GM12878 (cell line): ENCODE measurements around the gene MICAL3. TPM values are rescaled to one million over a fixed set of nuclear protein-coding genes. Genes with fewer than 3 reads are reported as not detected.

ENCODE experiments used
- ATAC-seq: fragments of 200-7000 bp; cut with Tn5 transposase; 3 replicates; pipeline ENCODE4 v1.9.1; 2020; ENCODE audit warnings: mild to moderate bottlenecking, moderate library complexity
- BruUV-seq: library from RNA; stranded (reverse); fragments of 400-500 nt; replicated peaks from 2 replicates; lab custom pipeline; 2021; lab: Mats Ljungman, UMichigan
- CTCF ChIA-PET: fragments of 300-600 bp; sonication (Branson Sonifier 250); formaldehyde crosslinking; extraction: SDS; loops from one replicate; lab custom pipeline; 2021; ENCODE audit warnings: inconsistent platforms; lab: Yijun Ruan, JAX
- POLR2A ChIA-PET: fragments of 350-600 bp; formaldehyde crosslinking; extraction: SDS; loops from one replicate; lab custom pipeline; 2021; ENCODE audit warnings: inconsistent platforms; lab: Charles Lee
- RAD21 ChIA-PET: fragments of 300-600 bp; sonication (Branson Sonifier 250); formaldehyde crosslinking; loops from one replicate; lab custom pipeline; 2023; ENCODE audit warnings: antibody characterized with exemption; ENCODE audit not compliant: unreplicated experiment; lab: Charles Lee
- SMC1A ChIA-PET: fragments of 300-600 bp; sonication (Branson Sonifier 250); formaldehyde crosslinking; loops from one replicate; lab custom pipeline; 2023; ENCODE audit not compliant: unreplicated experiment, uncharacterized antibody; lab: Charles Lee
- DNase-seq: peaks from one replicate; pipeline ENCODE4 v3.0.0-alpha.2; 2011; ENCODE audit warnings: low read depth, low spot score
- FAIRE-seq: peaks from 3 replicates; lab custom pipeline; 2011; peaks lifted over from hg19 to GRCh38; lab: Jason Lieb, UNC
- H2AFZ ChIP-seq: 2 replicates; pipeline ENCODE4 v1.6.0; 2011; ENCODE audit warnings: low read depth, low read length, control low read depth; ENCODE audit not compliant: control insufficient read depth
- H3K27ac ChIP-seq: 2 replicates; pipeline ENCODE4 v1.5.1; 2011; ENCODE audit warnings: control low read depth; ENCODE audit not compliant: control insufficient read depth, insufficient read depth
- H3K27me3 ChIP-seq, 2 experiments: replicated peaks in 1 of 2; 2 replicates each; pipeline versions ENCODE4 v1.6.0 to v1.6.1; 2011; ENCODE audit warnings: low read length in 1 of 2; ENCODE audit not compliant: control insufficient read depth in 2 of 2, insufficient read depth in 2 of 2
- H3K36me3 ChIP-seq, 2 experiments: 2 replicates each; pipeline ENCODE4 v1.5.1; 2011; ENCODE audit warnings: low read length in 1 of 2; ENCODE audit not compliant: control insufficient read depth in 2 of 2, insufficient read depth in 2 of 2
- H3K4me1 ChIP-seq: 2 replicates; pipeline ENCODE4 v1.6.1; 2011; ENCODE audit warnings: mild to moderate bottlenecking, low read length, moderate library complexity, mixed read lengths; ENCODE audit not compliant: control insufficient read depth, insufficient read depth
- H3K4me2 ChIP-seq: 2 replicates; pipeline ENCODE4 v1.6.0; 2011; ENCODE audit warnings: control low read depth; ENCODE audit not compliant: control insufficient read depth, insufficient read depth
- H3K4me3 ChIP-seq: fragments of 200-600 bp; sonication (generic); 2 replicates; pipeline ENCODE4 v1.5.1; 2016
- H3K79me2 ChIP-seq: 2 replicates; pipeline ENCODE4 v1.6.0; 2011; ENCODE audit warnings: low read length; ENCODE audit not compliant: control insufficient read depth, insufficient read depth
- H3K9ac ChIP-seq: 2 replicates; pipeline ENCODE4 v1.8.0; 2011; ENCODE audit warnings: low read length, control low read depth, mixed read lengths; ENCODE audit not compliant: control insufficient read depth, insufficient read depth
- H3K9me3 ChIP-seq: replicated peaks from 3 replicates; pipeline ENCODE4 v1.5.1; 2011; ENCODE audit warnings: mild to moderate bottlenecking, low read length; ENCODE audit not compliant: control insufficient read depth, insufficient read depth
- H4K20me1 ChIP-seq: 2 replicates; pipeline ENCODE4 v1.6.0; 2011; ENCODE audit not compliant: control insufficient read depth, insufficient read depth
- EP300 ChIP-seq, 2 experiments: fragments of 150-350 bp in 1 of 2; IDR thresholded peaks; 2 replicates each; pipeline ENCODE4 v1.6.1; 2011 to 2012; ENCODE audit warnings: low read depth in 2 of 2, low read length in 2 of 2, borderline replicate concordance in 1 of 2, improper control_type of control experiment in 1 of 2, inconsistent platforms in 1 of 2; ENCODE audit not compliant: control insufficient read depth in 1 of 2
- EZH2 ChIP-seq: IDR thresholded peaks from 2 replicates; pipeline ENCODE4 v1.6.1; 2012; ENCODE audit warnings: low read depth, mild to moderate bottlenecking, control low read depth, inconsistent platforms, low read length, borderline replicate concordance; ENCODE audit not compliant: control insufficient read depth
- FOXK2 ChIP-seq: fragments of 450-650 bp; IDR thresholded peaks from 2 replicates; pipeline ENCODE4 v1.6.1; 2017; ENCODE audit warnings: mild to moderate bottlenecking, moderate library complexity
- GABPA ChIP-seq: IDR thresholded peaks from 2 replicates; pipeline ENCODE4 v1.6.1; 2014; ENCODE audit warnings: antibody characterized with exemption, low read depth, mild to moderate bottlenecking, inconsistent platforms
- LARP7 ChIP-seq: fragments of 450-650 bp; IDR thresholded peaks from 2 replicates; pipeline ENCODE4 v1.6.1; 2017; ENCODE audit warnings: mild to moderate bottlenecking
- MTA2 ChIP-seq: fragments of 450-650 bp; IDR thresholded peaks from 2 replicates; pipeline ENCODE4 v1.6.1; 2016; ENCODE audit warnings: low read depth, mild to moderate bottlenecking, moderate library complexity
- MYC ChIP-seq: IDR thresholded peaks from 2 replicates; pipeline ENCODE4 v1.6.1; 2011; ENCODE audit warnings: mild to moderate bottlenecking, low read length, moderate library complexity, inconsistent platforms; ENCODE audit not compliant: insufficient read depth, insufficient replicate concordance, insufficient read length, severe bottlenecking
- PML ChIP-seq: IDR thresholded peaks from 2 replicates; pipeline ENCODE4 v1.6.1; 2012; ENCODE audit warnings: low read length, inconsistent platforms
- POLR2A ChIP-seq: IDR thresholded peaks from 2 replicates; pipeline ENCODE4 v1.6.1; 2011; ENCODE audit warnings: low read depth, mild to moderate bottlenecking, low read length
- RAD21 ChIP-seq: IDR thresholded peaks from 2 replicates; pipeline ENCODE4 v1.6.1; 2011; ENCODE audit warnings: mild to moderate bottlenecking, low read depth, low read length, moderate library complexity; ENCODE audit not compliant: insufficient read depth
- SIN3A ChIP-seq: IDR thresholded peaks from 2 replicates; pipeline ENCODE4 v1.6.1; 2012; ENCODE audit warnings: low read depth, low read length, improper control_type of control experiment
- SMC3 ChIP-seq: IDR thresholded peaks from 2 replicates; pipeline ENCODE4 v1.6.1; 2011; ENCODE audit warnings: low read length, improper control_type of control experiment, borderline replicate concordance
- WGBS: methylation state at CpG from one replicate; pipeline ENCODE4 v1.1.6; 2016; ENCODE audit warnings: low lambda C conversion rate; ENCODE audit not compliant: insufficient replicate concordance, insufficient coverage; ENCODE audit errors: missing lambda C conversion rate; 5-methylcytosine and 5-hydroxymethylcytosine counted together
- in situ Hi-C: fragments of 300-500 bp; cut with MboI; formaldehyde crosslinking; loops from 9 replicates; pipeline ENCODE4 v1.14.3; 2018; ENCODE audit warnings: mixed read lengths
- intact Hi-C: fragments of 100-400 bp; cut with micrococcal nuclease; formaldehyde crosslinking; loops from one replicate; pipeline ENCODE4 v1.14.2; 2022; ENCODE audit not compliant: unreplicated experiment
- polyA plus RNA-seq, 11 experiments: library from polyadenylated mRNA; depleted of rRNA in 4 of 11; unstranded in 6 of 11; stranded (reverse) in 5 of 11; fragments of >200 nt; fragmentation: Nextera tagmentation in 4 of 11; fragmentation: Illumina TruSeq in 1 of 11; extraction: Ambion mirVana in 4 of 11; extraction: Trizol in 1 of 11; gene quantifications; 1 replicate in 1 of 11; 2 replicates in 10 of 11; pipeline versions ENCODE4 v1.2.1 to v1.2.3, GENCODE V29; 2011 to 2016; ENCODE audit warnings: inconsistent platforms in 2 of 11, missing spikeins in 2 of 11, low read depth in 1 of 11
- total RNA-seq, 4 experiments: library from RNA; depleted of rRNA in 3 of 4; stranded (reverse); fragments of >200 nt in 3 of 4; fragmentation: Illumina TruSeq in 1 of 4; extraction: Trizol in 1 of 4; gene quantifications; 2 replicates each; pipeline versions ENCODE4 v1.2.1 to v1.2.3, GENCODE V29; 2013 to 2021
- TF ChIP-seq, protein P1 (sequence below), 3 experiments: IDR thresholded peaks in 2 of 3; conservative IDR thresholded peaks in 1 of 3; 2 replicates each; pipeline ENCODE4 v1.5.1; 2011; ENCODE audit warnings: low read depth in 3 of 3, low read length in 3 of 3, mild to moderate bottlenecking in 3 of 3, control low read depth in 2 of 3, moderate library complexity in 2 of 3, inconsistent platforms in 1 of 3, mixed read lengths in 1 of 3; ENCODE audit not compliant: control insufficient read depth in 2 of 3, insufficient read depth in 1 of 3; ENCODE audit errors: extremely low read depth in 1 of 3
- TF ChIP-seq, protein P2 (sequence below): fragments of 450-650 bp; conservative IDR thresholded peaks from 2 replicates; pipeline ENCODE4 v1.6.1; 2017; ENCODE audit warnings: mild to moderate bottlenecking, moderate library complexity
- TF ChIP-seq, protein P3 (sequence below): IDR thresholded peaks from 2 replicates; pipeline ENCODE4 v1.6.1; 2012; ENCODE audit warnings: low read length, inconsistent platforms

The MICAL3 gene
- total and polyA plus RNA-seq, 10 of the 15 experiments (the other 5 are each of a cell fraction or from before 2014, with no cell fraction given), result 2.6 to 92.2 (median 24.0) TPM

- ATAC-seq, result peak; percentile 82
- H2AFZ ChIP-seq, result no peak overlapping the region
- ChIA-PET SMC1A (interaction anchor here (1.1 to 1.3 kb wide), 2 partner anchors 12 to 31 kb away, joined by 3 to 9 read pairs; no protein-coding TSS in a partner anchor), POLR2A (no interaction called here), RAD21 (interaction anchor here (0.6 to 1.3 kb wide), 2 partner anchors 31 to 321 kb away, joined by 6 to 17 read pairs; no protein-coding TSS in a partner anchor), CTCF (interaction anchor here (1.0 to 2.2 kb wide), 5 partner anchors 11 to 31 kb away, joined by 3 to 12 read pairs (median 3); no protein-coding TSS in a partner anchor)
- intact Hi-C loops (no loop called here), in situ Hi-C loops (no loop called here)
- H3K4me2 ChIP-seq, result no peak overlapping the region
- no TSS peak for BruUV-seq
- H3K27ac ChIP-seq, result no peak overlapping the region
- no peaks in the 10 kb centered on the region; the same call in 1 of the 2 replicates for H4K20me1 ChIP-seq
- H3K36me3 ChIP-seq, result peaks cover 4 to 10% of the 10 kb centered on the region in 2 experiments; a peak in 3 of 4 replicates
- FAIRE-seq, result no peak
- H3K79me2 ChIP-seq, result peaks cover 30% of the 10 kb centered on the region
- 98% methylated on average over 14 of the region's 14 CpGs for WGBS
- no peaks in the 10 kb centered on the region for H3K9me3 ChIP-seq
- DNase-seq, result no peak
- H3K27me3 ChIP-seq, result no peaks in the 10 kb centered on the region
- H3K4me3 ChIP-seq, result no peak overlapping the region
- no peak overlapping the region for H3K9ac ChIP-seq
- H3K4me1 ChIP-seq, result no peaks in the 10 kb centered on the region
- TF ChIP-seq SMC3, result peak; percentile 52
- TF ChIP-seq FOXK2, result no peak
- no peak for TF ChIP-seq EZH2
- no peak for TF ChIP-seq MTA2
- TF ChIP-seq, protein P1, sequence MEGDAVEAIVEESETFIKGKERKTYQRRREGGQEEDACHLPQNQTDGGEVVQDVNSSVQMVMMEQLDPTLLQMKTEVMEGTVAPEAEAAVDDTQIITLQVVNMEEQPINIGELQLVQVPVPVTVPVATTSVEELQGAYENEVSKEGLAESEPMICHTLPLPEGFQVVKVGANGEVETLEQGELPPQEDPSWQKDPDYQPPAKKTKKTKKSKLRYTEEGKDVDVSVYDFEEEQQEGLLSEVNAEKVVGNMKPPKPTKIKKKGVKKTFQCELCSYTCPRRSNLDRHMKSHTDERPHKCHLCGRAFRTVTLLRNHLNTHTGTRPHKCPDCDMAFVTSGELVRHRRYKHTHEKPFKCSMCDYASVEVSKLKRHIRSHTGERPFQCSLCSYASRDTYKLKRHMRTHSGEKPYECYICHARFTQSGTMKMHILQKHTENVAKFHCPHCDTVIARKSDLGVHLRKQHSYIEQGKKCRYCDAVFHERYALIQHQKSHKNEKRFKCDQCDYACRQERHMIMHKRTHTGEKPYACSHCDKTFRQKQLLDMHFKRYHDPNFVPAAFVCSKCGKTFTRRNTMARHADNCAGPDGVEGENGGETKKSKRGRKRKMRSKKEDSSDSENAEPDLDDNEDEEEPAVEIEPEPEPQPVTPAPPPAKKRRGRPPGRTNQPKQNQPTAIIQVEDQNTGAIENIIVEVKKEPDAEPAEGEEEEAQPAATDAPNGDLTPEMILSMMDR (IDR thresholded peaks at IDR 0.05 in 2 of 3, conservative IDR thresholded peaks at IDR 0.05 in 1 of 3; ENCODE audit: control insufficient read depth in 2 of 3, extremely low read depth in 1 of 3, insufficient read depth in 1 of 3, low read depth in 3 of 3, low read length in 3 of 3), result peak; percentile 30 to 57 (median 52); a peak in 4 of 6 replicates
- TF ChIP-seq RAD21, result peak; percentile 45; the same call in 1 of the 2 replicates
- no peak for TF ChIP-seq LARP7
- TF ChIP-seq SIN3A, result no peak
- no peak for TF ChIP-seq EP300 (IDR thresholded peaks at IDR 0.05; ENCODE audit: borderline replicate concordance in 1 of 2, control insufficient read depth in 1 of 2, low read depth in 2 of 2, low read length in 2 of 2)
- TF ChIP-seq PML, result no peak
- TF ChIP-seq GABPA, result no peak
- TF ChIP-seq, protein P2, sequence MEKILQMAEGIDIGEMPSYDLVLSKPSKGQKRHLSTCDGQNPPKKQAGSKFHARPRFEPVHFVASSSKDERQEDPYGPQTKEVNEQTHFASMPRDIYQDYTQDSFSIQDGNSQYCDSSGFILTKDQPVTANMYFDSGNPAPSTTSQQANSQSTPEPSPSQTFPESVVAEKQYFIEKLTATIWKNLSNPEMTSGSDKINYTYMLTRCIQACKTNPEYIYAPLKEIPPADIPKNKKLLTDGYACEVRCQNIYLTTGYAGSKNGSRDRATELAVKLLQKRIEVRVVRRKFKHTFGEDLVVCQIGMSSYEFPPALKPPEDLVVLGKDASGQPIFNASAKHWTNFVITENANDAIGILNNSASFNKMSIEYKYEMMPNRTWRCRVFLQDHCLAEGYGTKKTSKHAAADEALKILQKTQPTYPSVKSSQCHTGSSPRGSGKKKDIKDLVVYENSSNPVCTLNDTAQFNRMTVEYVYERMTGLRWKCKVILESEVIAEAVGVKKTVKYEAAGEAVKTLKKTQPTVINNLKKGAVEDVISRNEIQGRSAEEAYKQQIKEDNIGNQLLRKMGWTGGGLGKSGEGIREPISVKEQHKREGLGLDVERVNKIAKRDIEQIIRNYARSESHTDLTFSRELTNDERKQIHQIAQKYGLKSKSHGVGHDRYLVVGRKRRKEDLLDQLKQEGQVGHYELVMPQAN, result no peak
- TF ChIP-seq, protein P3, sequence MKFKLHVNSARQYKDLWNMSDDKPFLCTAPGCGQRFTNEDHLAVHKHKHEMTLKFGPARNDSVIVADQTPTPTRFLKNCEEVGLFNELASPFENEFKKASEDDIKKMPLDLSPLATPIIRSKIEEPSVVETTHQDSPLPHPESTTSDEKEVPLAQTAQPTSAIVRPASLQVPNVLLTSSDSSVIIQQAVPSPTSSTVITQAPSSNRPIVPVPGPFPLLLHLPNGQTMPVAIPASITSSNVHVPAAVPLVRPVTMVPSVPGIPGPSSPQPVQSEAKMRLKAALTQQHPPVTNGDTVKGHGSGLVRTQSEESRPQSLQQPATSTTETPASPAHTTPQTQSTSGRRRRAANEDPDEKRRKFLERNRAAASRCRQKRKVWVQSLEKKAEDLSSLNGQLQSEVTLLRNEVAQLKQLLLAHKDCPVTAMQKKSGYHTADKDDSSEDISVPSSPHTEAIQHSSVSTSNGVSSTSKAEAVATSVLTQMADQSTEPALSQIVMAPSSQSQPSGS, result no peak
- TF ChIP-seq POLR2A, result no peak
- TF ChIP-seq MYC, result no peak
Observed at GRCh38 chr22:17754233-17754925, 270.0 kb downstream of the MICAL3 start.
